NCI-H2029 treated with DMSO at 0.1 percent for 48 hours (cell line): ENCODE data around the gene RETSAT.
"Not testable (repeated sequence)": the region's sequence is repeated elsewhere in the genome, so short reads cannot be mapped to it uniquely, and the experiment has no call there.

Experiments used
- DNase-seq: peaks from one replicate; lab custom pipeline; 2025; lab: John Stamatoyannopoulos, UW

The RETSAT gene

GRCh38 chr2:85330839-85331636 lies 23.3 kb downstream of the RETSAT start:
- DNase-seq = no peak

- not testable (repeated sequence) for DNase-seq
These were observed 24.6 kb downstream of the RETSAT start for GRCh38 chr2:85329701-85330100.

GRCh38 chr2:85329181-85329651 lies 25.1 kb downstream of the RETSAT start:
- no peak for DNase-seq

- DNase-seq = peak; percentile 73
These were observed 26.3 kb downstream of the RETSAT start, which contains the start of gene TGOLN2 for GRCh38 chr2:85327822-85328617. TGOLN2 (minus strand) TSS chr2:85327989; CDS start chr2:85327962, 27 bp downstream.

GRCh38 chr2:85327160-85327821 lies 27.0 kb downstream of the RETSAT start:
- DNase-seq = no peak

- no peak for DNase-seq
These were observed 27.7 kb downstream of the RETSAT start for GRCh38 chr2:85326406-85327159.

GRCh38 chr2:85325466-85325811 lies 28.9 kb downstream of the RETSAT start:
- DNase-seq = no peak

- no peak for DNase-seq
These were observed 29.5 kb downstream of the RETSAT start for GRCh38 chr2:85324639-85325465.

GRCh38 chr2:85323988-85324367 lies 30.4 kb downstream of the RETSAT start:
- DNase-seq = not testable (repeated sequence)

- DNase-seq = no peak
These were observed 30.9 kb downstream of the RETSAT start for GRCh38 chr2:85323351-85323987.

GRCh38 chr2:85319796-85320195 lies 34.5 kb downstream of the RETSAT start:
- DNase-seq = no peak

GRCh38 chr2:85318222-85319074 lies 35.9 kb downstream of the RETSAT start:
- DNase-seq = no peak

- not testable (repeated sequence) for DNase-seq
These were observed 38.4 kb downstream of the RETSAT start for GRCh38 chr2:85315921-85316320.

GRCh38 chr2:85314884-85315242 lies 39.5 kb downstream of the RETSAT start:
- no peak for DNase-seq

- no peak for DNase-seq
These were observed 41.9 kb downstream of the RETSAT start for GRCh38 chr2:85312404-85312803.

GRCh38 chr2:85310330-85310729 lies 44.0 kb downstream of the RETSAT start:
- DNase-seq = no peak

GRCh38 chr2:85309699-85310321 lies 44.5 kb downstream of the RETSAT start:
- no peak for DNase-seq

GRCh38 chr2:85308896-85309555 lies 45.3 kb downstream of the RETSAT start:
- peak; percentile 63 for DNase-seq
